Fibroblast of pulmonary artery (primary cell): ENCODE measurements around the gene ASIC2.
"Not testable (repeated sequence)": the region's sequence is repeated elsewhere in the genome, so short reads cannot be mapped to it uniquely, and the experiment has no call there.

Experiments used
- DNase-seq: peaks from one replicate; pipeline ENCODE4 v3.0.0-alpha.2; 2010; ENCODE audit warnings: low read depth
- H3K4me3 ChIP-seq: replicated peaks from 2 replicates; pipeline ENCODE4 v1.5.1; 2011; ENCODE audit warnings: low read depth, mild to moderate bottlenecking, control low read depth, low read length, moderate library complexity
- TF ChIP-seq, protein P1 (sequence below): IDR thresholded peaks from 2 replicates; pipeline ENCODE4 v1.5.1; 2011; ENCODE audit warnings: mild to moderate bottlenecking, control low read depth, low read length, inconsistent platforms; ENCODE audit errors: missing control alignments

The ASIC2 gene

DNA sequence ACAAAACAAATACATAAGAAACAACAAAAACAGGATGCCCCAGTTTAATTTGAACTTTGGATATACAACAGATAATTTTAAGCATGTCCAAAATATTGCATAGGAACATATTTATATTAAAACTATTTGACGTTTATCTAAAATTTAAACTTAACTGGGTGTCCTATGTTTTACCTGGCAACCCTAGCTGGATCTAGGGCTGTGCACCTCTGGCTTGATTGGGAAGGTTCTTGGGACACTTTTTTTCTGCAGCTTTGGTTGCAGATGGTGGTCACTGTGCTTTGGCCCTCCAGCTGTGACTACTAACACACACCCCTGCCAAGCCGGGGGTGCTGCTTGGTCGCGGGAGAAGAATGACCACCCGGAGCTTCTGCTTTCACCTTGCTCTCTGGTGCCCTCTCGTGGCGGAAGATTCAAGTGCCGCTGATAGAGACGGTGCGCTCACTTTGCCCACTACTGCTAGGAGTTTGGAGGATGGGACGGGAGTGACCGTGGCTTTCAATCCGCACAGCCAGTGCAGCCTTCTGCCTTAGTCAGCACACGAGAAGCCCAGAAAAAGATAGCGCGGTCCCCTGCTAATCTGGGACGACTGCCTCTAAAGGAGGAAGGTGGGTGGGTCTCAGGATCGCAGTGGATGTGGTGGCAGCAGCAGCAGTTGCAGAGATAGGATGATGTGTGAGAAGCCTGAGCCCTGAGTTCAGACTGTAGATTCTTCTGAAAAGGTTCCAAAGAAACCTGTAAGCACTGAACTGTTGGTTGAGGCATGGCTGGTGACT, 294.8 kb downstream of the ASIC2 start:
- H3K4me3 ChIP-seq: no peak overlapping the region
- TF ChIP-seq, protein P1, sequence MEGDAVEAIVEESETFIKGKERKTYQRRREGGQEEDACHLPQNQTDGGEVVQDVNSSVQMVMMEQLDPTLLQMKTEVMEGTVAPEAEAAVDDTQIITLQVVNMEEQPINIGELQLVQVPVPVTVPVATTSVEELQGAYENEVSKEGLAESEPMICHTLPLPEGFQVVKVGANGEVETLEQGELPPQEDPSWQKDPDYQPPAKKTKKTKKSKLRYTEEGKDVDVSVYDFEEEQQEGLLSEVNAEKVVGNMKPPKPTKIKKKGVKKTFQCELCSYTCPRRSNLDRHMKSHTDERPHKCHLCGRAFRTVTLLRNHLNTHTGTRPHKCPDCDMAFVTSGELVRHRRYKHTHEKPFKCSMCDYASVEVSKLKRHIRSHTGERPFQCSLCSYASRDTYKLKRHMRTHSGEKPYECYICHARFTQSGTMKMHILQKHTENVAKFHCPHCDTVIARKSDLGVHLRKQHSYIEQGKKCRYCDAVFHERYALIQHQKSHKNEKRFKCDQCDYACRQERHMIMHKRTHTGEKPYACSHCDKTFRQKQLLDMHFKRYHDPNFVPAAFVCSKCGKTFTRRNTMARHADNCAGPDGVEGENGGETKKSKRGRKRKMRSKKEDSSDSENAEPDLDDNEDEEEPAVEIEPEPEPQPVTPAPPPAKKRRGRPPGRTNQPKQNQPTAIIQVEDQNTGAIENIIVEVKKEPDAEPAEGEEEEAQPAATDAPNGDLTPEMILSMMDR: peak; percentile 94

DNA sequence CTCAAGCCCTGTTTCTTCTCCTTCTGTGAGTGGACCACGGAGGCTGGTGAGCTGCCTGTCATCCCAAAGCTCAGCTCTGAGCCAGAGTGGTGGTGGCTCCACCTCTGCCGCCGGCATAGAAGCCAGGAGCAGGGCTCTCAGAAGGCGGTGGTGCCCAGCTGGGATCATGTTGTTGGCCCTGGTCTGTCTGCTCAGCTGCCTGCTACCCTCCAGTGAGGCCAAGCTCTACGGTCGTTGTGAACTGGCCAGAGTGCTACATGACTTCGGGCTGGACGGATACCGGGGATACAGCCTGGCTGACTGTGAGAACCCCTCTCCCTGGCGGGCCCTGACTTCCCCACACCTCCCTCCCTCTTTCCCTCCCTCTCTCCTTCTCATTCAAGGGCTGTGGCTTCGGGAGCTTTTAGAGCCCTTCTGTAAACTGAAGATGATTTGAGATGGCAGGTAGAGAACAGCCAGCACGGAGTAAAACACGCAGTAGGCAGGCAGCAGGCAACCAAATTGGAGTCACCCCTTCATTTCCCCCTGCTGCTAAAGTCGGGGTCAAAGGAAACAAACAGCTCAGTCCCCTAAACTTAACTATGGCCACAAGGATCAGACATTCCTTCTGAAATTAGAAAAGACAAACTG, 297.6 kb downstream of the ASIC2 start:
- TF ChIP-seq, protein P1: no peak
- DNase-seq: no peak

More for the DNA sequence above, 294.8 kb downstream of the ASIC2 start:
- peak; percentile 67 for DNase-seq

DNA sequence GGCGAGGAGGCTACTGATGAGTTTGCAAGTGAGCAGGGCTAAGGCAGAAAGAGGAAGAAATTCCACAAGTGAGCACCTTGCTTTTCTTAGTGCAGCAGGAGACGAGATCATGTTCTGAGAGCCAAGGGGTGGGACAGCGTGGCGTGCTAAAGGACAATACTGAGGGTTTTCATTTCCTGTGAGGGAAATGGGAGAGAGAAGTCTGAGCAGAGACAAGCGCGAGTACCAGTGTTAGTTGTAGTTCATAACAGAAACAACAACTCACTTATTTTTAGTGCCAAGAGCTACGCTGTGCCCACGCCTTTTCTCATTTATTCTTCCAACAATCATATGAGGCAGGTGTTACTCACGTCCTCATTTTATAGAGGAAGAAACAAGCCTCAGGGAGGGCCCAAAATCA, 299.1 kb downstream of the ASIC2 start:
- no peak for DNase-seq
- no peak overlapping the region for H3K4me3 ChIP-seq
- TF ChIP-seq, protein P1: no peak

More for the DNA sequence above, 297.6 kb downstream of the ASIC2 start:
- H3K4me3 ChIP-seq: no peak overlapping the region

DNA sequence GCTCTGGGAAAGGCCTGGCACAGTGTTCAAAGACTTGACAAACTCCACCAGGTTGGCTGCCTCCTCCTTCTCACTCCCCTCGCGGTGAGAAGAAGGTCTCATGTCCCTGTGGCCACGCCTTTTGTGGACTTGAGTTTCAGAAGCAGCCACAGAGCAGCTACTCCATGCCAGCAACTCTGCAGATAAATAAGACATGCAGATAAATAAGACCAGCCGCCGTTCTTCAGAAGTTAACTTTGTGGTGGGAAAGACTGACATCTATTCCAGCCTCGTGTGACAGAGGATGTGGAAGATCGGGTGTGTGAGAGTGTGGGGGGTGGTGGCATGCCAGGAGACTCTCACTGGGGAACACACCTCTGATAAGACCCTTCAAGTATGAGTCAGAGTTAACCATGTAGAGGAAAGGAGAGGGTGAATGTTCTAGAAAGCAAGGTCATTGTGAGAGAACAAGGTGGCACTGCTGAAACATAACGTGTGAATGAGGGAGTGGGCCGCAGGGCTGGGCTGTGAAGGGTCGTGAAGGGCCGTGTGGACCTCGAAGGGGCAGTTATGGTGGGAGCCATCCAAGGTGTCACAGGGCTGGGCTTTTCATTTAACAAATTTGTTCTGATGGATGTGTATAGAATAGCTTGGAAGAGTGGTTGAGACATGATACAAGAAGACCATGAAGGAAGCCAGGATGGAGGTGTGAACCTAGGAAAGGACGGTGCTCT, 300.6 kb downstream of the ASIC2 start:
- TF ChIP-seq, protein P1: no peak
- DNase-seq: no peak
- H3K4me3 ChIP-seq: no peak overlapping the region

DNA sequence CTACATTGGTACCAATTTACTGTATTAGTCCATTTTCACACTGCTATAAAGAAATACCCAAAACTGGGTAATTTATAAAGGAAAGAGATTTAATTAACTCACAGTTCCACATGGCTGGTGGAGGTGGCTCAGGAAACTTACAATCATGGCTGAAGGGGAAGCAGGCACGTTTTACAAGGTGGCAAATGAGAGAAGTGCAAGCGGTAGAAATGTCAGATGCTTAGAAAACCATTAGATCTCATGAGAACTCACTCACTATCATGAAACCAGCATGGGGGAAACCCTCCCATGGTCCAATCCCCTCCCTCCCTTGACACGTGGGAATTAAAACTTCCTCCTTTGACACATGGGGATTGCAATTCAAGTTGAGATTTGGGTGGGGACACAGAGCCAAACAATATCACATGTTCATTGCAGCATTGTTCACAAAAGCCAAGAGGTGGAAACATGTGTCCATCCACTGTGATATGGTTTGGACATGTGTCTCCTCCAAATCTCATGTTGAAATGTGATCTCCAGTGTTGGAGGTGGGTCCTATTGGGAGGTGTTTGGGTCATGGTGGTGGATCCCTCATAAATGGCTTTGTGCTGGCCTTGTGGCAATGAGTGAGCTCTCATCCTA, 304.5 kb downstream of the ASIC2 start:
- no peak overlapping the region for H3K4me3 ChIP-seq
- DNase-seq: no peak
- TF ChIP-seq, protein P1: no peak

DNA sequence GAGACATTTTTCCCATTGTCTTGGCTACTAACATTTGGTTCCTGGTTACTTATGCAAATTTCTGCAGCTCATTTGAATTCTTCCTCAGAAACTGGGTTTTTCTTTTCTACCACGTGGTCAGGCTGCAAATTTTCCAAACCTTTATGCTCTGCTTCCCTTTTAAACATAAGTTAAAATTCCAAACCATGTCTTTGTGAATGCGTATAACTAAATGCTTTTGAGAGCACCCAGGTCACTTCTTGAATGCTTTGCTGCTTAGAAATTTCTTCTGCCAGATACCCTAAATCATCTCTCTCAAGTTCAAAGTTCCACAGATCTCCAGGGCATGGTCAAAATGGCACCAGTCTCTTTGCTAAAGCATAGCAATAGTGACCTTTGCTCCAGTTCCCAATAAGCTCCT, 305.2 kb downstream of the ASIC2 start:
- H3K4me3 ChIP-seq, DNase-seq: not testable (repeated sequence)

DNA sequence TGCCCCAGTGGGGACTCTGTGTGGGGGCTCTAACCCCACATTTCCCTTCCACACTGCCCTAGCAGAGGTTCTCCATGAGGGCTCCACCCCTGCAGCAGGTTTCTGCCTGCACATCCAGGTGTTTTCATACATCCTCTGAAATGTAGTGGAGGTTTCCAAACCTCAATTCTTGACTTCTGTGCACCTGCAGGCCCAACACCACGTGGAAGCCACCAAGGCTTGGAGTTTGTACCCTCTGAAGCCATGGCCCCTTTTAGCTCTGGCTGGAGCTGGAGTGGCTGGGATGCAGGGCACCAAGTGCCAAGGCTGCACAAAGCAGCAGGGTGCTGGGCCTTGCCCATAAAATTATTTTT, 305.7 kb downstream of the ASIC2 start:
- not testable (repeated sequence) for DNase-seq, H3K4me3 ChIP-seq
